ENCODE results near the gene PCDHGB4.
"Not testable (repeated sequence)": the region's sequence is repeated elsewhere in the genome, so short reads cannot be mapped to it uniquely, and the experiment has no call there.

PCDHGB4 gene

DNA sequence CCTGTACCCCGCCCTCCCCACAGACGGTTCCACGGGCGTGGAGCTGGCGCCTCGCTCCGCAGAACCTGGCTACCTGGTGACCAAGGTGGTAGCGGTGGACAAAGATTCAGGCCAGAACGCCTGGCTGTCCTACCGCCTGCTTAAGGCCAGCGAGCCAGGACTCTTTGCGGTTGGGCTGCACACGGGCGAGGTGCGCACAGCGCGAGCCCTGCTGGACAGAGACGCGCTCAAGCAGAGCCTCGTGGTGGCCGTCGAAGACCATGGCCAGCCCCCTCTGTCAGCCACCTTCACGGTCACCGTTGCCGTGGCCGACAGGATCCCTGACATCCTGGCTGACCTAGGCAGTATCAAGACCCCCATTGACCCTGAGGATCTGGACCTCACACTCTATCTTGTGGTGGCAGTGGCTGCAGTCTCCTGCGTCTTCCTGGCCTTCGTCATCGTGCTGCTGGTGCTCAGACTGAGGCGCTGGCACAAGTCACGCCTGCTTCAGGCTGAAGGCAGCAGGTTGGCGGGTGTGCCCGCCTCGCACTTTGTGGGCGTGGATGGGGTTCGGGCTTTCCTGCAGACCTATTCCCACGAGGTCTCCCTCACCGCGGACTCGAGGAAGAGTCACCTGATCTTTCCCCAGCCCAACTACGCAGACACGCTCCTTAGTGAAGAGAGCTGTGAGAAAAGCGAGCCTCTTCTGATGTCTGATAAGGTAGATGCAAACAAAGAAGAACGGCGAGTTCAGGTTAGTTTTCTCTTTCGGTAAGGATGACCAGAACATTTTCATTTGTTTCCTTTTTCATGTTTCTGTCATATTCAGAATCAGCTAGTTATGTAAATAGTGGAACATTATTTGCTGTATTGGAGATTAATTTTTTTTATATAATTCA lies 21.2 kb upstream of the PCDHGB4 start:
- DNase-seq: no peak

DNA sequence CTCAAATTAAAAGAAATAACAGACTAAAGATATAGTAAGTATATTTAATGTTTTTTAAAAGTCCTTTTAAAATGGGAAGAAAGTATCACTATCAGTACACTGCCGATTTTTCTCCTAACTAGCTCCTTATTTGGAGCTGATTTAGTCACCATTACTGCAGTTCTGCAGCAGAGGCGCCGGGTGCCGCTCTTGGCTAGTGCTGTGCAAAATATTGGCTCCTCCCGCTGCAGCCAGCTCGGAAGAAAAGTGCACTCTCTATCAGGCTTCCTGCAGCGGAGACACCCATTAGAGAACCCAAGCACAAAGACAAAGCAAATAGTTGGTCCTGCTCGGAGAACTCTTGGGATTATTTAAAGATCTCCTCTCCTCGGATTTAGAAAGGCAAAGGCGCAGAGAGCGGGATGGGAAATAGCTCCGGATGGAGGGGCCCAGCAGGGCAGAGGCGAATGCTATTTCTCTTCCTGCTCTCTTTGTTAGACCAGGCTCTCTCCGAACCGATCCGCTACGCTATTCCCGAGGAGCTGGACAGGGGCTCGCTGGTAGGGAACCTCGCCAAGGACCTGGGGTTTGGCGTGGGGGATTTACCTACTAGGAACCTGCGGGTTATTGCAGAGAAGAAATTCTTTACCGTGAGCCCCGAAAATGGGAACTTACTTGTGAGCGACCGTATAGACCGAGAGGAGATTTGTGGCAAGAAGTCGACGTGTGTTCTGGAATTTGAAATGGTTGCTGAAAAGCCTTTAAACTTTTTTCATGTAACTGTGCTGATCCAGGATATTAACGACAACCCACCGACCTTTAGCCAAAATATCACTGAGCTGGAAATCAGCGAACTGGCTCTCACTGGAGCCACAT lies 17.3 kb upstream of the PCDHGB4 start, which contains the start of gene PCDHGB3:
PCDHGB3 (plus strand) TSS at position 249 of the 855 bp plus-strand sequence; CDS start at position 402, 153 bp downstream.
- DNase-seq: no peak

DNA sequence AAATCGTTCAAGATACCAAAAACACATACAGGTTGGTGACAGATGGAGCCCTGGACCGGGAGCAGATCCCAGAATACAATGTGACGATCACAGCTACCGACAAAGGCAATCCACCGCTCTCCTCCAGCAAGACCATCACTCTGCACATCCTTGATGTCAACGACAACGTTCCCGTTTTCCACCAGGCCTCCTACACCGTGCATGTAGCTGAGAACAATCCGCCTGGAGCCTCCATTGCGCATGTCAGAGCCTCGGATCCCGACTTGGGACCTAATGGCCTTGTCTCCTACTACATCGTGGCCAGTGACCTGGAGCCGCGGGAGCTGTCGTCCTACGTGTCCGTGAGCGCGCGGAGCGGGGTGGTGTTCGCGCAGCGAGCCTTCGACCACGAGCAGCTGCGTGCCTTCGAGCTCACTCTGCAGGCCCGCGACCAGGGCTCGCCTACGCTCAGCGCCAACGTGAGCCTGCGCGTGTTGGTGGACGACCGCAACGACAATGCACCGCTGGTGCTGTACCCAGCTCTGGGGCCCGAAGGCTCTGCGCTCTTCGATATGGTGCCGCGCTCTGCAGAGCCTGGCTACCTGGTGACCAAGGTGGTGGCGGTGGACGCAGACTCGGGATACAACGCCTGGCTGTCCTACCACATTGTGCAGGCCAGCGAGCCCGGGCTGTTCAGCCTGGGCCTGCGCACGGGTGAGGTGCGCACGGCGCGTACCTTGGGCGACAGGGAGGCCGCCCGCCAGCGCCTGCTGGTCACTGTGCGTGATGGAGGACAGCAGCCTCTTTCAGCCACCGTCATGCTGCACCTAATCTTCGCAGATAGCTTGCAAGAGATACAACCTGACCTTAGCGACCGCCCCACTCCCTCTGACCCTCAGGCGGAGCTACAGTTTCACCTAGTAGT lies 15.7 kb upstream of the PCDHGB4 start:
- no peak for DNase-seq

- DNase-seq: no peak
Observed at GRCh38 chr5:141373673-141374317, 13.7 kb upstream of the PCDHGB4 start, which contains the start of gene PCDHGA6. PCDHGA6 (plus strand) TSS chr5:141373891; CDS start chr5:141374084, 193 bp downstream.

DNA sequence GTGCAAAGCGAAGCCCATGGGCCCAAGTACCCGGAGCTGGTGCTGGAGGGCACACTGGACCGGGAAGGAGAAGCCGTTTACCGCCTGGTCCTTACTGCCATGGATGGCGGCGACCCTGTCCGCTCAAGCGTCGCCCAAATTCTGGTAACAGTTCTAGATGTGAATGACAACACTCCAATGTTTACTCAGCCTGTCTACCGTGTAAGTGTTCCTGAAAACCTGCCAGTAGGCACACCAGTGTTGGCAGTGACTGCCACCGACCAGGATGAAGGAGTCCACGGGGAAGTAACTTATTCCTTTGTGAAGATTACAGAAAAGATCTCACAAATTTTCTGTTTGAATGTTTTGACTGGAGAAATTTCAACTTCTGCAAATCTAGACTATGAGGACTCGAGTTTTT lies 12.9 kb upstream of the PCDHGB4 start:
- DNase-seq: no peak

DNA sequence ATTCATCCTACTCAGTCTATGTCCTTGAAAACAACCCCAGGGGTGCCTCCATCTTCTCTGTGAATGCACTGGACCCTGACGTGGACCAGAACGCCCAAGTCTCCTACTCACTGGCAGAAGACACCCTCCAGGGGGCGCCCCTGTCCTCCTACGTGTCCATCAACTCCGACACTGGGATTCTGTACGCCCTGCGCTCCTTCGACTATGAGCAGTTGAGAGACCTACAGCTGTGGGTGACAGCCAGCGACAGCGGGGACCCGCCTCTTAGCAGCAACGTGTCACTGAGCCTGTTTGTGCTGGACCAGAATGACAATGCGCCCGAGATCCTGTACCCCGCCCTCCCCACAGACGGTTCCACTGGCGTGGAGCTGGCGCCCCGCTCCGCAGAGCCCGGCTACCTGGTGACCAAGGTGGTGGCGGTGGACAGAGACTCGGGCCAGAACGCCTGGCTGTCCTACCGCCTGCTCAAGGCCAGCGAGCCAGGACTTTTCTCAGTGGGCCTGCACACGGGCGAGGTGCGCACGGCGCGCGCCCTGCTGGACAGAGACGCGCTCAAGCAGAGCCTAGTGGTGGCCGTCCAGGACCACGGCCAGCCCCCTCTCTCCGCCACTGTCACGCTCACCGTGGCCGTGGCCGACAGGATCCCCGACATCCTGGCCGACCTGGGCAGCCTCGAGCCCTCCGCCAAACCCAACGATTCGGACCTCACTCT lies 11.9 kb upstream of the PCDHGB4 start:
- DNase-seq: not testable (repeated sequence)

- DNase-seq: no peak
Observed at GRCh38 chr5:141382469-141383294, 4.8 kb upstream of the PCDHGB4 start, which contains the start of gene PCDHGA7. PCDHGA7 (plus strand) TSS chr5:141382742; CDS start chr5:141382900, 158 bp downstream.

DNA sequence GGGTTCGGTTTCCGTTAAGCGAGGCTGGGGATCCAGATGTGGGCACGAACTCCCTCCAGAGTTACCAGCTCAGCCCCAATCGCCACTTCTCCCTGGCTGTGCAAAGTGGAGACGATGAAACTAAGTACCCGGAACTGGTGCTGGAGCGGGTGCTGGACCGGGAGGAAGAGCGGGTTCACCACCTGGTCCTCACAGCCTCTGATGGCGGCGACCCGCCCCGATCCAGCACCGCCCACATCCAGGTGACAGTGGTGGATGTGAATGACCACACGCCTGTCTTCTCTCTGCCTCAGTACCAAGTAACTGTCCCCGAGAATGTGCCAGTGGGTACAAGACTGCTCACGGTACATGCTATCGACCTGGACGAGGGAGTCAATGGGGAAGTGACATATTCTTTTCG lies 4.2 kb upstream of the PCDHGB4 start:
- DNase-seq: no peak

DNA sequence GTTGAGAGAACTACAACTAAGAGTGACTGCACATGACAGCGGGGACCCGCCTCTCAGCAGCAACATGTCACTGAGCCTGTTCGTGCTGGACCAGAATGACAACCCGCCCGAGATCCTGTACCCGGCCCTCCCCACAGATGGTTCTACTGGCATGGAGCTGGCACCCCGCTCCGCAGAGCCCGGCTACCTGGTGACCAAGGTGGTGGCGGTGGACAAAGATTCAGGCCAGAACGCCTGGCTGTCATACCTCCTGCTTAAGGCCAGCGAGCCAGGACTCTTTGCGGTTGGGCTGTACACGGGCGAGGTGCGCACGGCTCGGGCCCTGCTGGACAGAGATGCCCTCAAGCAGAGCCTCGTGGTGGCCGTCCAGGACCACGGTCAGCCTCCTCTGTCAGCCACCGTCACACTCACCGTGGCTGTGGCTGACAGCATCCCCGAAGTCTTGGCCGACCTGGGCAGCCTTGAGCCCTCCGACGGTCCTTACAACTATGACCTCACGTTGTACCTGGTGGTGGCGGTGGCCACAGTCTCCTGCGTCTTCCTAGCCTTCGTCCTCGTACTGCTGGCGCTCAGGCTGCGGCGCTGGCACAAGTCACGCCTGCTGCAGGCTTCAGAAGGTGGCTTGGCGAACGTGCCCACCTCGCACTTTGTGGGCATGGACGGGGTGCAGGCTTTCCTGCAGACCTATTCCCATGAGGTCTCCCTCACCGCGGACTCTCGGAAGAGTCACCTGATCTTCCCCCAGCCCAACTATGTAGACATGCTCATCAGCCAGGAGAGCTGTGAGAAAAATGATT lies 2.8 kb upstream of the PCDHGB4 start:
- no peak for DNase-seq

GRCh38 chr5:141388661-141389060 lies 1.2 kb downstream of the PCDHGB4 start:
- no peak for DNase-seq

DNA sequence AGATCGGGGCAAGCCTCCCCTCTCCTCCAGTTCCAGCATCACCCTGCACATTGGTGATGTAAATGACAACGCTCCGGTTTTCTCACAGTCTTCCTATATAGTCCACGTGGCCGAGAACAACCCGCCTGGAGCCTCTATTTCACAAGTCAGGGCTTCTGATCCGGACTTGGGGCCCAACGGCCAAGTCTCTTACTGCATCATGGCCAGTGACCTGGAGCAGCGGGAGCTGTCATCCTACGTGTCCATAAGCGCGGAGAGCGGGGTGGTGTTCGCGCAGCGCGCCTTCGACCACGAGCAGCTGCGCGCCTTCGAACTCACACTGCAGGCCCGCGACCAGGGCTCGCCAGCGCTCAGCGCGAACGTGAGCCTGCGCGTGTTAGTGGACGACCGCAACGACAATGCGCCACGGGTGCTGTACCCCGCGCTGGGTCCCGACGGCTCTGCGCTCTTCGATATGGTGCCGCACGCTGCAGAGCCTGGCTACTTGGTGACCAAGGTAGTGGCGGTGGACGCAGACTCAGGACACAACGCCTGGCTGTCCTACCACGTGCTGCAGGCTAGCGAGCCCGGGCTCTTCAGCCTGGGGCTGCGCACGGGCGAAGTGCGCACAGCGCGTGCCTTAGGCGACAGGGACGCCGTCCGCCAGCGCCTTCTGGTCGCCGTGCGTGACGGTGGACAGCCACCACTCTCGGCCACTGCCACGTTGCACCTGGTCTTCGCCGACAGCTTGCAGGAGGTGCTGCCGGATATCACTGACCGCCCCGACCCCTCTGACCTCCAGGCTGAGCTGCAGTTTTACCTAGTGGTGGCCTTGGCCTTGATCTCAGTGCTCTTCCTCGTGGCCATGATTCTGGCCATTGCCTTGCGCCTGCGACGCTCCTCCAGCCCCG lies 1.9 kb downstream of the PCDHGB4 start:
- no peak for DNase-seq

DNA sequence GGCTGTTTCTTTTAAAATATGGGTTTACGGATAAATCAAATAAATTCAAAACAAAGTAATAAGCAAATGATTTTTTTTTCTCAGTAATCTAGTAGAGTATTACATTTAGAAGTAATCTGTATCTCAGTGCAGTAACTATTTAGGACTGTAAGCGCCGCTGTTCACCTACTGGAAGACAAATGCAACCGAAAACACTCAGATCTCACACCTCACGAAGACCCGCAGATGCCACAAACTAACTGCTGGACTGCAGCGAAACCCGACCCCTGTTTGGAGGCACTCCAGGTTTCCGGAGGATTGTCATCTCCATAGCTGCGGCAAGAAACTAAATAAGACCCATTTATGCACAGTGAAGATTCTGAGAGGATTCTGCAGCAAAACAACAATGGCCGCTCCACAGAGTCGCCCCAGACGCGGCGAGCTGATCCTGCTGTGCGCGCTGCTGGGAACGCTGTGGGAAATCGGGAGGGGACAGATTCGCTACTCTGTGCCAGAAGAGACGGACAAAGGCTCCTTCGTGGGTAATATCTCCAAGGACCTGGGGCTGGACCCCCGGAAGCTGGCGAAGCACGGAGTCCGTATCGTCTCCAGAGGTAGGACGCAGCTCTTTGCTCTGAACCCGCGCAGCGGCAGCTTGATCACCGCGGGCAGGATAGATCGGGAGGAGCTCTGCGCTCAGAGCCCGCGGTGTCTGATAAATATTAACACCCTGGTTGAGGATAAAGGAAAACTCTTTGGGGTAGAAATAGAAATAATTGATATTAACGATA lies 5.1 kb downstream of the PCDHGB4 start, which contains the start of gene PCDHGA8:
PCDHGA8 (plus strand) TSS at position 205 of the 770 bp plus-strand sequence; CDS start at position 386, 181 bp downstream.
- no peak for DNase-seq

DNA sequence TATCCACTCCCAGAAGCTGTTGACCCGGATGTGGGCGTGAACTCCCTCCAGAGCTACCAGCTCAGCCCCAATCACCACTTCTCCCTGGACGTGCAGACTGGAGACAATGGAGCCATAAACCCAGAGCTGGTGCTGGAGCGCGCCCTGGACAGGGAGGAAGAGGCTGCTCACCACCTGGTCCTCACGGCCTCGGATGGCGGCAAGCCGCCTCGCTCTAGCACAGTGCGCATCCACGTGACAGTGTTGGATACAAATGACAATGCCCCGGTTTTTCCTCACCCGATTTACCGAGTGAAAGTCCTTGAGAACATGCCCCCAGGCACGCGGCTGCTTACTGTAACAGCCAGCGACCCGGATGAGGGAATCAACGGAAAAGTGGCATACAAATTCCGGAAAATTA lies 5.8 kb downstream of the PCDHGB4 start:
- DNase-seq: no peak

GRCh38 chr5:141394401-141395187 lies 7.1 kb downstream of the PCDHGB4 start:
- DNase-seq: not testable (repeated sequence)
